GM19463 (cell line): ENCODE data around the gene ACTN2.
"Not testable (repeated sequence)": the region's sequence is repeated elsewhere in the genome, so short reads cannot be mapped to it uniquely, and the experiment has no call there.

Source experiments
- ATAC-seq: cut with Tn5 transposase; IDR thresholded peaks from one replicate; pipeline ENCODE4 v1.9.1; 2021; ENCODE audit warnings: mild to moderate bottlenecking, moderate library complexity; ENCODE audit not compliant: unreplicated experiment

The ACTN2 gene

GRCh38 chr1:236685917-236686814, at the start of gene ACTN2:
Gene ACTN2, plus strand, starts transcription at chr1:236686499. Its CDS starts 175 bp downstream, at chr1:236686674.
- ATAC-seq: peak; percentile 95

GRCh38 chr1:236638945-236639344, 47.4 kb upstream of the ACTN2 start:
- ATAC-seq: no peak

GRCh38 chr1:236639686-236640085, 46.6 kb upstream of the ACTN2 start:
- ATAC-seq: no peak

- no peak for ATAC-seq
These were observed 43.5 kb upstream of the ACTN2 start for GRCh38 chr1:236642763-236643162.

GRCh38 chr1:236645016-236645680, 41.2 kb upstream of the ACTN2 start:
- no peak for ATAC-seq

- no peak for ATAC-seq
These were observed 31.8 kb upstream of the ACTN2 start for GRCh38 chr1:236654511-236654910.

- no peak for ATAC-seq
These were observed 31.3 kb upstream of the ACTN2 start for GRCh38 chr1:236654957-236655356.

GRCh38 chr1:236657398-236657797, 28.9 kb upstream of the ACTN2 start:
- no peak for ATAC-seq

GRCh38 chr1:236659792-236660587, 26.3 kb upstream of the ACTN2 start:
- ATAC-seq: no peak

GRCh38 chr1:236663934-236664333, 22.4 kb upstream of the ACTN2 start:
- no peak for ATAC-seq

GRCh38 chr1:236668909-236669308, 17.4 kb upstream of the ACTN2 start:
- not testable (repeated sequence) for ATAC-seq

GRCh38 chr1:236670060-236670459, 16.2 kb upstream of the ACTN2 start:
- no peak for ATAC-seq

GRCh38 chr1:236673289-236673919, 12.9 kb upstream of the ACTN2 start:
- ATAC-seq: no peak

GRCh38 chr1:236677641-236678235, 8.6 kb upstream of the ACTN2 start:
- ATAC-seq: no peak

GRCh38 chr1:236681219-236681618, 5.1 kb upstream of the ACTN2 start:
- no peak for ATAC-seq

- ATAC-seq: no peak
These were observed 938 bp upstream of the ACTN2 start for GRCh38 chr1:236685205-236685916.

GRCh38 chr1:236686815-236687160, 489 bp downstream of the ACTN2 start:
- peak; percentile 4 for ATAC-seq

GRCh38 chr1:236687273-236687672, 974 bp downstream of the ACTN2 start:
- ATAC-seq: no peak

GRCh38 chr1:236688705-236689104, 2.4 kb downstream of the ACTN2 start:
- no peak for ATAC-seq
